ENCODE results near the gene EPO.
"Not testable (repeated sequence)": the region's sequence is repeated elsewhere in the genome, so short reads cannot be mapped to it uniquely, and the experiment has no call there.

Gene EPO

GRCh38 chr7:100736671-100737070 lies 16.4 kb downstream of the EPO start:
- no peak for DNase-seq (ENCODE audit: low read depth in 2 of 2)

DNA sequence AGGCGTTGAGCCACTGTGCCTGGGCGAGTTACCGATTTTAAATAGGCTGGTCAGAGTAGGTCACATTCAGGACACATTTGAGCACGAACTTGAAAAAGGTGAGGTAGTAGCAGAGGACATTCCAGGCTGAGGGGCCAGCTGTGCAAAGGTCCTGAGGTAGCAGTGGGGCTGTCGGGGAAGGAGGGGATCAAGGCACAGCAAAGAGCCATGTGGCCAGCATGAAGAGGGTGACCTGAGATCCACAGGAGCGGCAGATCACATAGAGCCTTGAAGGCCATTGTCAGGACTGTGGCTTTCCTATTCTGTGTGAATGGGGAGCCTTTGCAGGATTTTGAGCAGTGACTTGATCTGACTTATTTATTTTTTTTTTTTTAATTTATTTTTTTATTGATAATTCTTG lies 19.7 kb downstream of the EPO start:
- DNase-seq (ENCODE audit: low read depth in 2 of 2), result no peak

GRCh38 chr7:100744605-100745004 lies 24.3 kb downstream of the EPO start:
- no peak for DNase-seq (ENCODE audit: low read depth in 2 of 2)

- DNase-seq (ENCODE audit: low read depth in 2 of 2), result no peak
Measured at GRCh38 chr7:100745184-100745583, 24.9 kb downstream of the EPO start.

DNA sequence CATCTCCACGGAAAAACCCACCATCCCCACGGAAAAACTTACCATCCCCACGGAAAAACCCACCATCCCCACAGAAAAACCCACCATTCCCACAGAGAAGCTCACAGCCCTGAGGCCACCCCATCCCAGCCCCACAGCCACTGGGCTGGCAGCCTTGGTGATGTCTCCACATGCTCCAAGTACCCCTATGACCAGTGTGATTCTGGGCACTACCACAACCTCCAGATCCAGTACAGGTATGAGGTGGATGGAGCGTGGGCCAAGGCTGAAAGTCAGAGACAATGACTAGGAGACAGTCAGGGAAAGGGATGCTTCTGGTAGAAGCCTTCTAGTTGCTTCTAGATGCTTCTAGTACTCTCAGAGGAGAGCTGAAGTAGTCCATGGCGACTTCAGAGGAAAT lies 32.7 kb downstream of the EPO start:
- DNase-seq (ENCODE audit: low read depth in 2 of 2), result no peak

- DNase-seq (ENCODE audit: low read depth in 2 of 2), result no peak
Measured at GRCh38 chr7:100753750-100754149, 33.5 kb downstream of the EPO start.

GRCh38 chr7:100759357-100760171 lies 39.3 kb downstream of the EPO start:
- DNase-seq (ENCODE audit: low read depth in 2 of 2), result no peak

GRCh38 chr7:100762841-100763240 lies 42.6 kb downstream of the EPO start:
- not testable (repeated sequence) for DNase-seq (ENCODE audit: low read depth in 2 of 2)

DNA sequence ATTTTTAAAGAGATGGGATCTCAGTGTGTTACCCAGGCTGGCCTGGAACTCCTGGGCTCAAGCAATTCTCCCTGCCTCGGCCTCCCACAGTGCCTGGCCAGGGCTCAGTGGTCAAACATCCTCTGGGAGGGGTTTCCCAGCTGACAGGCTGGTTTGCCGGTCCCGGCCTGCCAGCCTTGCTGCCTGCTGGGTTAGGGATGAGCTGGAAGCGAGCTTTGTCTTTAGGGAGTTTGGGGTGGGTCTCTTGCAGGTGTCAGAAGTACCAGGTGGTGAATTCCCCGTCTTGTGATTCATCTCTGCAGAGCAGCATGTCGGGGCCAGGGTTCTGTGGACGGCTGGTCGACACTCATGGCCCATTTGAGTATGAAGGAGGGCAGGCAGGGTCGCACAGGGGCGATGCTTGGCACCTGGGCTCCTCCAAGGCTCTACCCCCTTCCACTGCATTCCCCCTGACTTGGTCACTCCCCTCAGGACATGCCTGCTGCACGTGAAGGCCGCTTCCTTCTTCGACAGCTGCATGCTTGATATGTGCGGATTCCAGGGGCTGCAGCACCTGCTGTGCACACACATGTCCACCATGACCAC lies 43.4 kb downstream of the EPO start:
- no peak for DNase-seq (ENCODE audit: low read depth in 2 of 2)

GRCh38 chr7:100764841-100765240 lies 44.6 kb downstream of the EPO start:
- DNase-seq (ENCODE audit: low read depth in 2 of 2), result no peak

- no peak for DNase-seq (ENCODE audit: low read depth in 2 of 2)
Measured at GRCh38 chr7:100765250-100765649, 45.0 kb downstream of the EPO start.

- no peak for DNase-seq (ENCODE audit: low read depth in 2 of 2)
Measured at GRCh38 chr7:100768784-100769183, 48.5 kb downstream of the EPO start.

Data from activated CD8-positive, alpha-beta memory T cell treated with anti-CD3 and anti-CD28 coated beads for 4 hours (primary cell).